Brain microvascular endothelial cell (primary cell): ENCODE results near the gene MCM10.
"Not testable (repeated sequence)": the region's sequence is repeated elsewhere in the genome, so short reads cannot be mapped to it uniquely, and the experiment has no call there.

Experiments
- DNase-seq: peaks from one replicate; pipeline ENCODE4 v3.0.0-alpha.2; 2020
- H3K27ac ChIP-seq: fragments of 250-450 bp; sonication (Bioruptor Pico); 2 replicates; pipeline ENCODE4 v1.5.1; 2020; ENCODE audit warnings: mild to moderate bottlenecking, moderate library complexity
- H3K27me3 ChIP-seq: fragments of 250-450 bp; sonication (Bioruptor Pico); replicated peaks from 2 replicates; pipeline ENCODE4 v1.5.1; 2020; ENCODE audit warnings: mild to moderate bottlenecking
- H3K36me3 ChIP-seq: fragments of 250-450 bp; sonication (Bioruptor Pico); replicated peaks from 2 replicates; pipeline ENCODE4 v1.5.1; 2020; ENCODE audit warnings: mild to moderate bottlenecking
- H3K4me3 ChIP-seq: 2 replicates; pipeline ENCODE4 v1.5.1; 2011; ENCODE audit warnings: low read depth, mild to moderate bottlenecking, control low read depth, low read length, moderate library complexity
- CTCF ChIP-seq: IDR thresholded peaks from 2 replicates; pipeline ENCODE4 v1.5.1; 2011; ENCODE audit warnings: low read depth, mild to moderate bottlenecking, moderate library complexity, low read length, control low read depth, inconsistent platforms; ENCODE audit errors: missing control alignments
- in situ Hi-C: cut with HindIII; loops from 2 replicates; pipeline ENCODE4 v1.10.0; 2017; ENCODE audit warnings: low sequenced_read_pairs, low pct_ligation_motif_present

The MCM10 gene

GRCh38 chr10:13147161-13147560 is 14.2 kb upstream of the MCM10 start:
- Histone ChIP-seq H3K36me3 (peaks cover 16% of the 10 kb centered on the region), H3K27me3 (no peaks in the 10 kb centered on the region), H3K27ac (no peak overlapping the region), H3K4me3 (no peak overlapping the region)
- DNase-seq = no peak
- no peak for TF ChIP-seq CTCF
- in situ Hi-C loops = no loop called here

- Histone ChIP-seq H3K27me3 (no peaks in the 10 kb centered on the region), H3K4me3 (no peak overlapping the region), H3K36me3 (no peaks in the 10 kb centered on the region), H3K27ac (no peak overlapping the region)
- in situ Hi-C loops = no loop called here
- DNase-seq = no peak
- no peak for TF ChIP-seq CTCF
Observed at GRCh38 chr10:13152296-13152695, 9.1 kb upstream of the MCM10 start.

- H3K27me3 ChIP-seq, H3K4me3 ChIP-seq, DNase-seq, H3K27ac ChIP-seq, H3K36me3 ChIP-seq, in situ Hi-C loops: not testable (repeated sequence)
Observed at GRCh38 chr10:13155860-13156259, 5.5 kb upstream of the MCM10 start.

GRCh38 chr10:13158401-13158800 is 3.0 kb upstream of the MCM10 start:
- in situ Hi-C loops = no loop called here
- no peak for DNase-seq
- Histone ChIP-seq H3K27me3 (no peaks in the 10 kb centered on the region), H3K4me3 (peak overlapping the region; percentile 26), H3K36me3 (no peaks in the 10 kb centered on the region), H3K27ac (no peak overlapping the region)
- TF ChIP-seq CTCF = no peak

- in situ Hi-C loops = no loop called here
- H3K4me3 ChIP-seq = peak overlapping the region; percentile 73
- no peaks in the 10 kb centered on the region for H3K27me3 ChIP-seq
- DNase-seq = no peak
- no peak for TF ChIP-seq CTCF
- no peaks in the 10 kb centered on the region for H3K36me3 ChIP-seq
- no peak overlapping the region for H3K27ac ChIP-seq
Observed at GRCh38 chr10:13161857-13162271, 506 bp downstream of the MCM10 start.

- no peak overlapping the region for H3K27ac ChIP-seq
- DNase-seq = no peak
- H3K27me3 ChIP-seq = no peaks in the 10 kb centered on the region
- TF ChIP-seq CTCF = no peak
- H3K4me3 ChIP-seq = no peak overlapping the region
- H3K36me3 ChIP-seq = no peaks in the 10 kb centered on the region
- in situ Hi-C loops = no loop called here
Observed at GRCh38 chr10:13163859-13164258, 2.5 kb downstream of the MCM10 start.
